ENCODE measurements around the gene D2HGDH. TPM values are rescaled to one million over a fixed set of nuclear protein-coding genes. Genes with fewer than 3 reads are reported as not detected.

The D2HGDH gene
- total RNA-seq, 2 experiments from 2014 or later, result 21.6 to 26.2 TPM

DNA sequence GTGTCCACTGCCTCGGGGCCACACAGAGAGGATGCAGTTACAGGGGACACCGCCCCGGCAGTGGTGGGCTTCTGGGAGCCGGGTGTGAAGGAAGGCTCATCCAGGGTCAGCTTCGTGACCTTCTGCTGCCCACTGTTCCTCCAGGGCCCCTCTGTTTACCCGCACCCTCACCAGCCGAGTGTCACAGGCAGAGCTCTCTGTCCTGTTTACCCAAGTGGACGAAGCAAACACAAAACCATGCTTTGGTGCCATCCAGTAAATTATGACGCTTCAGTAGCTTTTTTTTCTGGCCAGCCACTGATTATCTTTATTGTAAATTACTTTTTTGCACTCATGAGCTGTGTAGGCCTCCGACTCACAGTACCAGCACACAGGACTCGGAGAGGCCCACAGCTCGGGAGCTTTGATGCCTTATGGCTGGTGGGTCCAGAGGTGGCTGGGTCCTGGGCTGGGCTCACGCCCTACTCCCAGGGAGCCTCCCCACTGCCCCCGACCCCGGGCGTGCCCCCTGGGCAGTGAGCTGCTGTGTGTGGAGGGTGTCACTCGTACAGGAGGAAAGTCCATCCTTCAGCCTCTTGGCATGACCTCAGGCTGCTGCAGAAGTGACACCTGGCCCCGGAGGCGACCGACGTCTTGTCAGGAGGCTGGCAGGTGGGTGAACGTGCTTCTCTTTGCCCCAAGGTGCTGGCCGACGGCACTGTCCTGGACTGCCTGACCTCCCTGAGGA is 9.8 kb downstream of the D2HGDH start:
- Mint-ChIP-seq H3K27me3 (no peaks in the 10 kb centered on the region), H3K36me3 (peaks cover 28% of the 10 kb centered on the region), H3K27ac (no peak overlapping the region), H3K4me3 (no peak overlapping the region), H3K9me3 (ENCODE audit: low read depth) (peaks cover 3% of the 10 kb centered on the region), H3K4me1 (peaks cover 24% of the 10 kb centered on the region)
- no peak for DNase-seq
- ATAC-seq, result no peak
- CTCF ChIA-PET, result interaction anchor here (0.8 kb wide), 1 partner anchor 128 kb away, joined by 4 read pairs; no protein-coding TSS in a partner anchor

- DNase-seq, result no peak
- no peaks in the 10 kb centered on the region for H3K27me3 Mint-ChIP-seq
- CTCF ChIA-PET, result interaction anchor here (1.2 kb wide), 1 partner anchor 44 kb away, joined by 3 read pairs; the partner anchor contains the start of gene ING5
- ATAC-seq, result no peak
- no peak overlapping the region for H3K27ac Mint-ChIP-seq
- no peak overlapping the region for H3K4me3 Mint-ChIP-seq
- H3K9me3 Mint-ChIP-seq (ENCODE audit: low read depth), result peaks cover 3% of the 10 kb centered on the region
- peaks cover 13% of the 10 kb centered on the region for H3K4me1 Mint-ChIP-seq
- peaks cover 31% of the 10 kb centered on the region for H3K36me3 Mint-ChIP-seq
These were observed 10.8 kb downstream of the D2HGDH start for GRCh38 chr2:241745276-241745675.

DNA sequence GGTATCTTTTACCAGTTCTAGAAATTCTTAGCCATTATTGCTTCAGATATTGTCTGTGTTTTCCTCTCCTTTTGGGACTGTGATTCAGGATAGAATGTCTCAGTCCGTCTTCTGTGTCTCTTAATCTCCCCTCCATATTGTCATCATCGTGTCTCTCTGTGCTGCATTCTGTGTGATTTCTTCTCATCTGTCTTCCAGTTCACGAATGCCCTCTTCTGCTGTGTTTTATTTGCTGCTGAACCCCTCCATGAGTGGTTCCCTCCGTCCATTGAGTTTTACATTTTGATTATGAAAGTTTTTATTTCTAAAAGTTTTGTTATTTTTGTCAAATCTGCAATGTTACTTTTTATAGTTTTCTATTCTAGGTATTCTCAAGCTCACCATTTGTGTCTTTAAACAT is 11.7 kb downstream of the D2HGDH start:
- no peak overlapping the region for H3K27ac Mint-ChIP-seq

DNA sequence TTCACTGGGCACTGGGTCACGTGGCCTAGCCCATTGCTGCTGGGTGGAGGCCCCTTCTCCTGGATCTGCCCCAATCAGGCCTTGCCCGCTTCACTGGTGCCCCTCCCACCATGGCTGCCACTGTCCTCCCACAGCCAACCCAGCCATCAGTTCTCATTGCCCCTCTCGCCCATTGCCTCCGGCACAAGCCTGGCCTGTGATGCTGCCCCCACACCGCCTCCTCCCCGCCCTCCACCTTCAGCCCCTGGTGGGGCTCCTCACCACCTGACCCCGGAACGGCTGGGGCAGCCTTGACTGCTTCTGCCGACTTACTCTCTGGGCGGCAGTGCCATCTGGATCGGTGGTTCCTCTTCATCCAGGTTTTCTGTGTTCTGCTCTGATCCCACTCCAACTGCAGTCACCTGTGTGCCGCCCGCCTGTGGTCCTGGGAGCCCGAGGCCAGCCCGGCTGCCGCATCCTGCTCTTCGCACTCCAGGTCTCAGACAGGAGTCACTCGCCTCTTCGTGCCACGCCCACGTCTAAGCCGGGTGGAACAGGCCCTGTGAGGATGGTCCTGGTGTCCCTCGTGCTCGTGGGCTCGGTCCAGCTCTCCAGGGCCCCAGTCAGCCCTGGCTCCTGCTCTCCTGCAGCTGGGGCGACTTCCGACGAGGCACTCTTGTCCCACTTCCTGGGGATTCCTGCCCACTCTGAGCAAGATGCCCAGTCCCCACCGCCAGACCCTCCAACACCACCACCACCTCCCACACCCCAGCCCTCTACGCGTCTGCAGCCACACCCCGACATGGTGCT is 14.2 kb downstream of the D2HGDH start:
- CTCF ChIA-PET, result no interaction called here
- Mint-ChIP-seq H3K9me3 (ENCODE audit: low read depth) (peaks cover 3% of the 10 kb centered on the region), H3K27me3 (no peaks in the 10 kb centered on the region), H3K4me3 (no peak overlapping the region), H3K4me1 (peaks cover 4% of the 10 kb centered on the region), H3K27ac (no peak overlapping the region), H3K36me3 (peaks cover 31% of the 10 kb centered on the region)
- DNase-seq (no peak), ATAC-seq (no peak)

More for the DNA sequence above, 11.7 kb downstream of the D2HGDH start:
- DNase-seq (no peak), ATAC-seq (no peak)
- CTCF ChIA-PET, result interaction anchor here (1.2 kb wide), 1 partner anchor 45 kb away, joined by 3 read pairs; the partner anchor contains the start of gene ING5
- Mint-ChIP-seq H3K36me3 (peaks cover 31% of the 10 kb centered on the region), H3K4me1 (peaks cover 6% of the 10 kb centered on the region), H3K4me3 (no peak overlapping the region), H3K9me3 (ENCODE audit: low read depth) (peaks cover 3% of the 10 kb centered on the region), H3K27me3 (no peaks in the 10 kb centered on the region)

- no peak for ATAC-seq
- Mint-ChIP-seq H3K4me1 (peaks cover 4% of the 10 kb centered on the region), H3K9me3 (ENCODE audit: low read depth) (peaks cover 3% of the 10 kb centered on the region), H3K36me3 (peaks cover 23% of the 10 kb centered on the region), H3K27ac (no peak overlapping the region), H3K27me3 (no peaks in the 10 kb centered on the region), H3K4me3 (no peak overlapping the region)
- CTCF ChIA-PET, result no interaction called here
- no peak for DNase-seq
These were observed 15.8 kb downstream of the D2HGDH start for GRCh38 chr2:241750076-241750840.

GRCh38 chr2:241751152-241751551 is 16.7 kb downstream of the D2HGDH start:
- H3K27ac Mint-ChIP-seq, result no peak overlapping the region
- peaks cover 14% of the 10 kb centered on the region for H3K36me3 Mint-ChIP-seq
- H3K27me3 Mint-ChIP-seq, result no peaks in the 10 kb centered on the region
- H3K4me3 Mint-ChIP-seq, result no peak overlapping the region
- DNase-seq, result no peak
- CTCF ChIA-PET, result no interaction called here
- H3K4me1 Mint-ChIP-seq, result peaks cover 4% of the 10 kb centered on the region
- no peak for ATAC-seq
- peaks cover under 1% of the 10 kb centered on the region for H3K9me3 Mint-ChIP-seq (ENCODE audit: low read depth)

GRCh38 chr2:241751776-241752175 is 17.3 kb downstream of the D2HGDH start:
- Mint-ChIP-seq H3K36me3 (peaks cover 11% of the 10 kb centered on the region), H3K4me1 (peaks cover 4% of the 10 kb centered on the region), H3K9me3 (ENCODE audit: low read depth) (no peaks in the 10 kb centered on the region), H3K27me3 (no peaks in the 10 kb centered on the region), H3K4me3 (no peak overlapping the region), H3K27ac (no peak overlapping the region)
- CTCF ChIA-PET, result no interaction called here
- DNase-seq, result no peak
- no peak for ATAC-seq

- H3K4me1 Mint-ChIP-seq, result peaks cover under 1% of the 10 kb centered on the region
- no peaks in the 10 kb centered on the region for H3K27me3 Mint-ChIP-seq
- no peak for DNase-seq
- no peak overlapping the region for H3K4me3 Mint-ChIP-seq
- no peak for ATAC-seq
- CTCF ChIA-PET, result no interaction called here
- no peaks in the 10 kb centered on the region for H3K9me3 Mint-ChIP-seq (ENCODE audit: low read depth)
- H3K27ac Mint-ChIP-seq, result no peak overlapping the region
- H3K36me3 Mint-ChIP-seq, result peaks cover 11% of the 10 kb centered on the region
These were observed 17.8 kb downstream of the D2HGDH start for GRCh38 chr2:241752253-241752652.

- no peak overlapping the region for H3K4me3 Mint-ChIP-seq
- DNase-seq, result no peak
- no peaks in the 10 kb centered on the region for H3K9me3 Mint-ChIP-seq (ENCODE audit: low read depth)
- no peaks in the 10 kb centered on the region for H3K4me1 Mint-ChIP-seq
- CTCF ChIA-PET, result no interaction called here
- no peaks in the 10 kb centered on the region for H3K27me3 Mint-ChIP-seq
- no peak overlapping the region for H3K27ac Mint-ChIP-seq
- no peak for ATAC-seq
- H3K36me3 Mint-ChIP-seq, result peaks cover 12% of the 10 kb centered on the region
These were observed 18.4 kb downstream of the D2HGDH start for GRCh38 chr2:241752689-241753276.

- no peak overlapping the region for H3K27ac Mint-ChIP-seq
- H3K4me3 Mint-ChIP-seq, result no peak overlapping the region
- no peaks in the 10 kb centered on the region for H3K9me3 Mint-ChIP-seq (ENCODE audit: low read depth)
- no peak for DNase-seq
- H3K4me1 Mint-ChIP-seq, result no peaks in the 10 kb centered on the region
- peaks cover 12% of the 10 kb centered on the region for H3K36me3 Mint-ChIP-seq
- H3K27me3 Mint-ChIP-seq, result no peaks in the 10 kb centered on the region
- CTCF ChIA-PET, result no interaction called here
- no peak for ATAC-seq
These were observed 19.1 kb downstream of the D2HGDH start for GRCh38 chr2:241753493-241753892.

DNA sequence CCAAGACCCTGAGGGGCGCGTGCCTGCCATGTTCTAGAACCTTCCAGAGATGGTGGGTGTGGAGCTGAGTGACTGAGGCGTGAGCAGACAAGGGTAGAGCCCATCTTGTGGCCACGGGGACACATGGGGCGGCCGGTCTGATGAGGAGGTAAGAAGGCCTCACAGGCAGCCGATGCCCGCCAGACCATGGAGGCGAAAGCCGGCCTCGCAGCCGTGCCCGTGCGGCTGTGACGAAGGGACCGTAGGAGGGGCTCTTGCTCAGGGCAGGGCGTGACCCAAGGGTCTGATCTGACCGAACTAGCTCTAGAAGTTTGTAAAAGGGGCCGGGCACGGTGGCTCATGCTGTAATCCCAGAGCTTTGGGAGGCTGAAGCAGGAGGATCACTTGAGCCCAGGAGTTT is 19.6 kb downstream of the D2HGDH start:
- Mint-ChIP-seq H3K27ac (no peak overlapping the region), H3K4me1 (no peaks in the 10 kb centered on the region), H3K9me3 (ENCODE audit: low read depth) (no peaks in the 10 kb centered on the region), H3K36me3 (peaks cover 12% of the 10 kb centered on the region), H3K4me3 (no peak overlapping the region), H3K27me3 (no peaks in the 10 kb centered on the region)
- no peak for DNase-seq
- no peak for ATAC-seq
- CTCF ChIA-PET, result no interaction called here

DNA sequence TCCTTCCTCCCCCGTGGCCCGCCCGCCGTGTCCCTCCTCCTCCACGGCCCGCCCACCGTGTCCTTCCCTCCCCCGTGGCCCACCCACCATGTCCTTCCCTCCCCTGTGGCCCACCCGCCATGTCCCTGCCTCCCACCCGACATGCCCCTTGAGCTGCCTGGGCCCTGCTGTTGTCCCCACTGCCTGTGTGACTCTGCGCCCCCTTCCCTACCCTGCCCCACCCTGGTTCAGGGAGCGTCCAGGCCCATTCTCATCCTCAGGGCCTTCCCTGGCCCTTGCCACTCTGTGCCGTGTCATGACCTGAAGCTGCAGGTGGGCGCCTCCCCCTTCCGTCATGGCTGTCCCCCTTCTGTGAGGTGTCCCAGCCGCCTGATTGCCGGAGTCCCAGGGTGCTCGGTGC is 20.7 kb downstream of the D2HGDH start:
- Mint-ChIP-seq H3K27me3 (no peaks in the 10 kb centered on the region), H3K4me1 (no peaks in the 10 kb centered on the region), H3K27ac (no peak overlapping the region), H3K9me3 (ENCODE audit: low read depth) (no peaks in the 10 kb centered on the region), H3K36me3 (peaks cover 16% of the 10 kb centered on the region), H3K4me3 (no peak overlapping the region)
- DNase-seq, result no peak
- CTCF ChIA-PET, result no interaction called here
- ATAC-seq, result no peak

GRCh38 chr2:241755777-241756176 is 21.3 kb downstream of the D2HGDH start:
- H3K9me3 Mint-ChIP-seq (ENCODE audit: low read depth), result peaks cover 2% of the 10 kb centered on the region
- ATAC-seq (no peak), DNase-seq (no peak)
- no peak overlapping the region for H3K4me3 Mint-ChIP-seq
- H3K27ac Mint-ChIP-seq, result no peak overlapping the region
- H3K4me1 Mint-ChIP-seq, result peaks cover 1% of the 10 kb centered on the region
- peaks cover 19% of the 10 kb centered on the region for H3K36me3 Mint-ChIP-seq
- CTCF ChIA-PET, result no interaction called here
- H3K27me3 Mint-ChIP-seq, result no peaks in the 10 kb centered on the region
